Chondrocyte (in vitro differentiated cells): ENCODE results near the gene BMP6. TPM values are rescaled to one million over a fixed set of nuclear protein-coding genes. Genes with fewer than 3 reads are reported as not detected.
A peak's percentile ranks its signal among the peaks of the same experiment; 100 is the strongest.

Experiments used
- DNase-seq: peaks from one replicate; pipeline ENCODE4 v3.0.0; 2021; ENCODE audit warnings: mixed read lengths, low spot score
- H3K27ac Mint-ChIP-seq: one replicate; pipeline ENCODE4 v1.8.0; 2021; ENCODE audit warnings: mild to moderate bottlenecking, moderate library complexity, mixed read lengths; ENCODE audit not compliant: unreplicated experiment
- H3K27me3 Mint-ChIP-seq: 2 replicates; pipeline ENCODE4 v1.8.0; 2021; ENCODE audit warnings: low read depth, mixed read lengths
- H3K36me3 Mint-ChIP-seq: 2 replicates; pipeline ENCODE4 v1.8.0; 2021; ENCODE audit warnings: low read depth, mixed read lengths
- H3K4me1 Mint-ChIP-seq: 2 replicates; pipeline ENCODE4 v1.8.0; 2021; ENCODE audit warnings: low read depth, mild to moderate bottlenecking, mixed read lengths
- H3K4me3 Mint-ChIP-seq: one replicate; pipeline ENCODE4 v1.8.0; 2021; ENCODE audit warnings: mild to moderate bottlenecking, moderate library complexity, mixed read lengths; ENCODE audit not compliant: unreplicated experiment
- H3K9me3 Mint-ChIP-seq: 2 replicates; pipeline ENCODE4 v1.8.0; 2021; ENCODE audit warnings: low read depth, mixed read lengths
- long read RNA-seq: library from polyadenylated mRNA; stranded (forward); transcript quantifications from one replicate; pipeline ENCODE4 v2.0.0, GENCODE V29; 2021
- total RNA-seq: library from RNA; stranded (reverse); gene quantifications from 3 replicates; pipeline ENCODE4 v1.2.1, GENCODE V29; 2021
- TF ChIP-seq, protein P1 (sequence below): fragments of 200-600 bp; sonication (generic); IDR thresholded peaks from 2 replicates; pipeline ENCODE4 v1.5.0; 2021; ENCODE audit warnings: antibody characterized with exemption, mild to moderate bottlenecking, moderate library complexity

The BMP6 gene
- 0.49 to 0.50 TPM in 2 of 3 replicates, not detected in the other for total RNA-seq
- long read RNA-seq, partial matches to known transcripts: 0 of 1 reads
- long read RNA-seq, other reads (novel, unspliced or antisense): 0 of 1 reads

DNA sequence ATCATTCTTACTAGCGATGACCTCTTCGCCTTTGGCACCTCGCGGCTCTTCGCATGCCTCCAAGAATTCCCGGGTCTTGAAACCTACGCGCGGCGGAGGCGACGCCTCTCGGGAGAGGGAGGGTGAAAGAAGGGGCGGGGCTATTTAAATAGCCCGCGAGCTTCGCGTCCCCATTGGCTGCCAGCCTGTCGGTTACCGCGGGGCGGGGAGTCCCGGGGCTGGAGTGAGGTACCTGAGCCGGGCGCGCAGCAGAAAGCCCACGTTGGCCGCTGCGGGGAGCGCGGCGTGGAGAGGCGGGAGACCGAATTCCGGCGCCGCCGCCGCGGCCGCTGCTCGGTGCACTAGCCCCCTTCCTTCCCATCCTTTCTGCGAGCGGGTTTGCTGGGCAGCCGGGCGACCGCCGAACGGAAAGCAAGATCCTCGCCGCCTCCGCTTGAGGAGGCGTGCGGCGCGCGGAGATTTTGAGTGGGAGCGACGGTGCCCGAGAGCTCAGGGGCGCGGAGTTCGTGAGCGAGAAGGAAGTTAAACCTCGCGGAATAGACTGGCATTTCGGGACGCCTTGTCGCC, at the start of gene BMP6:
TSS of gene BMP6 (plus strand) at position 251 of the 567 bp plus-strand sequence. CDS start 857 bp downstream, outside the sequence.
- Mint-ChIP-seq H3K27ac (no peak within 1 kb of the TSS), H3K9me3 (no peaks in the 10 kb centered on the region), H3K36me3 (no peaks in the 10 kb centered on the region), H3K4me3 (peak within 1 kb of the TSS; percentile 82), H3K4me1 (peaks cover 33% of the 10 kb centered on the region), H3K27me3 (peaks cover 45% of the 10 kb centered on the region)
- DNase-seq: no peak
- TF ChIP-seq, protein P1, sequence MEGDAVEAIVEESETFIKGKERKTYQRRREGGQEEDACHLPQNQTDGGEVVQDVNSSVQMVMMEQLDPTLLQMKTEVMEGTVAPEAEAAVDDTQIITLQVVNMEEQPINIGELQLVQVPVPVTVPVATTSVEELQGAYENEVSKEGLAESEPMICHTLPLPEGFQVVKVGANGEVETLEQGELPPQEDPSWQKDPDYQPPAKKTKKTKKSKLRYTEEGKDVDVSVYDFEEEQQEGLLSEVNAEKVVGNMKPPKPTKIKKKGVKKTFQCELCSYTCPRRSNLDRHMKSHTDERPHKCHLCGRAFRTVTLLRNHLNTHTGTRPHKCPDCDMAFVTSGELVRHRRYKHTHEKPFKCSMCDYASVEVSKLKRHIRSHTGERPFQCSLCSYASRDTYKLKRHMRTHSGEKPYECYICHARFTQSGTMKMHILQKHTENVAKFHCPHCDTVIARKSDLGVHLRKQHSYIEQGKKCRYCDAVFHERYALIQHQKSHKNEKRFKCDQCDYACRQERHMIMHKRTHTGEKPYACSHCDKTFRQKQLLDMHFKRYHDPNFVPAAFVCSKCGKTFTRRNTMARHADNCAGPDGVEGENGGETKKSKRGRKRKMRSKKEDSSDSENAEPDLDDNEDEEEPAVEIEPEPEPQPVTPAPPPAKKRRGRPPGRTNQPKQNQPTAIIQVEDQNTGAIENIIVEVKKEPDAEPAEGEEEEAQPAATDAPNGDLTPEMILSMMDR: no peak

DNA sequence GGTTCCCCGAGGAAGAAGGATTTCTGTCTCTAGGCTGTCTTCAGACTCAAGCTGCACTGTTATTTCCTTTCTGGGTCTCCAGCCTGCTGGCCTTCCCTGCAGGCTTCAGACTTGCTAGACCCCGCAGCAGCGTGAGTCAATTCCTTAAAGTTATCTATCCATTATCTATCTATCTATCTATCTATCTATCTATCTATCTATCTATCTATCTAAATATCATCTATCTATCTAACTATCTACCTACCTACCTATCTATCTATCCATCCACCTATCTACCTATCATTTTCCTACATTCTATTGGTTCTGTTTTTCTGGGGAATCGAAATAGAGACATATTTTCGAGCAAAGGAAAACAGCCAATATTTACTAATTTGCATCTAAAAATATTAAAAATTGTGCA, 48.7 kb upstream of the BMP6 start:
- no peak overlapping the region for H3K4me3 Mint-ChIP-seq
- H3K27ac Mint-ChIP-seq: no peak overlapping the region
- TF ChIP-seq, protein P1: no peak
- no peaks in the 10 kb centered on the region for H3K9me3 Mint-ChIP-seq
- peaks cover 2% of the 10 kb centered on the region for H3K27me3 Mint-ChIP-seq
- no peak for DNase-seq
- H3K4me1 Mint-ChIP-seq: peaks cover 15% of the 10 kb centered on the region
- H3K36me3 Mint-ChIP-seq: no peaks in the 10 kb centered on the region

DNA sequence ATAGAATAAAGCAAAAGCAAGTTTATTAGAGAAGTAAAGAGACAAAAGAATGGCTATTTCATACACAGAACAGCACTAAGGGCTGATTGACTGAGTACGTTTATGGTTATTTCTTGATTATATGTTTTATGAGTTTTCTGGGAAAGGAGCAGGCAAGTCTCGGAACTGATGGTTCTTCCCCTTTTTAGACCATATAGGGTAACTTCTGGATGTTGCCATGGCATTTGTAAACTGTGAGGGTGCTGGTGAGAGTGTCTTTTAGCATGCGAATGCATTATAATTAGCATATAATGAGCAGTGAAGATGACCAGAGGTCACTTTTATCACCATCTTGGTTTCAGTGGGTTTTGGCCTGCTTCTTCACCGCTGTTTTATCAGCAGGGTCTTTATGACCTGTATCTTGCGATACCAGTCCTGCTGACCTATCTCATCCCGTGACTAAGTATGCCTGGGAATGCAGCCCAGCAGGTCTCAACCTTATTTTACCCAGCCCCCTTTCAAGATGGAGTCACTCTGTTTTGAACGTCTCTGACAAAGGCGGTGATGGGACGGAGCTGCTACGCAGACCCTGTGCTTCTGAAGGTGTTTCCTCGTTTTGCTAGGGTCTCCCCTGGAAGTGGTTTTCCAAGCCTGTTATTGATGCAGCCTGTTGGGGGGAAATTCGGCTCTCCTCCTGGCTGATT, 45.4 kb upstream of the BMP6 start:
- TF ChIP-seq, protein P1: no peak
- no peaks in the 10 kb centered on the region for H3K9me3 Mint-ChIP-seq
- H3K4me1 Mint-ChIP-seq: peaks cover 6% of the 10 kb centered on the region
- H3K27ac Mint-ChIP-seq: no peak overlapping the region
- H3K27me3 Mint-ChIP-seq: peaks cover 3% of the 10 kb centered on the region
- no peak overlapping the region for H3K4me3 Mint-ChIP-seq
- H3K36me3 Mint-ChIP-seq: no peaks in the 10 kb centered on the region
- DNase-seq: no peak

DNA sequence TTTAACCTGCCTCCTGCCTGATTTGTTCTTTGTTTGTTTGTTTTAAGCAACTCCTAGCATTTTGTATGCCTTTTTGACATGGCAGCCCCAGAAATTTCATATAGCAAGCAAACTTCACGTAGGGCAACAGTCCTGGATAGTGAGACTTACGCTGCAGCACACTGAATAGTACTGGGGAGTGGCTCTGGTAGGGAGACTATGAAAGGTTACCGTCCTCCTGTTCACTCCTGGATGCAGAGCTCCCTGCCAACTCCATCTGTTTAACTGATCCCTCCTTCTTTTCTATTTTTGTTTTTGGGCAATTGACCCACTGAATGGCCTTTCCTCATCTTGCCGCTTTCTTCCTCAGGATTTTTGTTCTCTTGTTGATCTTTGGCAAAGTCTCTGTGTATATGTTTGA, 44.5 kb upstream of the BMP6 start:
- peaks cover 6% of the 10 kb centered on the region for H3K4me1 Mint-ChIP-seq
- H3K36me3 Mint-ChIP-seq: no peaks in the 10 kb centered on the region
- DNase-seq: no peak
- H3K27ac Mint-ChIP-seq: no peak overlapping the region
- no peak overlapping the region for H3K4me3 Mint-ChIP-seq
- TF ChIP-seq, protein P1: no peak
- H3K27me3 Mint-ChIP-seq: peaks cover 3% of the 10 kb centered on the region
- H3K9me3 Mint-ChIP-seq: no peaks in the 10 kb centered on the region

DNA sequence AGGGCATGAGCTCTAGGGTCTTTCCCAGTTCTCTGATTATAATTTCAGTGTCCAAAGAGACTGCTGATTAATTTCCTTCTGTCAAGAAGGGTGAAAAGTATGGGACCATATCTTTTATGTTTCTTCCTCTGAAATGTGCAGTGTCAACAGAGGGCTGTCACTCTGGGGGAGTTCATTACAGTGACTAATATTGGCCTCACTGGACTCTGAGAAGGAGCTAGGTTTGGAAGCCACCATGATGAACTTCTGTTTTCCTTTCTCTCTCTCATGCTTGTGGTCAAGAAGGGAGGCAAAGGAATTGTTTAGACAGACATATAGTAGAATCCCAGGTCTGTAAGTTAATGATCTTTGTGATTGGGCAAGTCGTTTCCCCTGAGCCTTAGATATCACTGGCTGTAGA, 41.8 kb upstream of the BMP6 start:
- DNase-seq: no peak
- Mint-ChIP-seq H3K4me3 (no peak overlapping the region), H3K27me3 (peaks cover 3% of the 10 kb centered on the region), H3K4me1 (peaks cover 6% of the 10 kb centered on the region), H3K9me3 (no peaks in the 10 kb centered on the region), H3K36me3 (no peaks in the 10 kb centered on the region), H3K27ac (no peak overlapping the region)
- TF ChIP-seq, protein P1: no peak
